WTC11 (cell line): ENCODE data around the gene SDC4. TPM values are rescaled to one million over a fixed set of nuclear protein-coding genes. Genes with fewer than 3 reads are reported as not detected.

Source experiments
- ATAC-seq: fragments of 200-7000 bp; cut with Tn5 transposase; 2 replicates; pipeline ENCODE4 v1.10.0; 2021; ENCODE audit warnings: mild to moderate bottlenecking, moderate library complexity
- CTCF ChIA-PET: fragments of 300-600 bp; sonication (Branson Sonifier 250); formaldehyde crosslinking; loops from one replicate; lab custom pipeline; 2021; ENCODE audit warnings: antibody characterized with exemption; lab: Charles Lee
- POLR2A ChIA-PET: fragments of 350-600 bp; sonication (Branson Sonifier 250); formaldehyde crosslinking; loops from one replicate; lab custom pipeline; 2021; ENCODE audit warnings: antibody characterized with exemption; lab: Charles Lee
- DNase-seq: peaks from one replicate; pipeline ENCODE4 v3.0.0; 2021; ENCODE audit warnings: low spot score
- H3K27ac Mint-ChIP-seq: 2 replicates; pipeline ENCODE4 v1.8.0; 2021; ENCODE audit warnings: mixed read lengths
- H3K27me3 Mint-ChIP-seq: 2 replicates; pipeline ENCODE4 v1.8.0; 2021; ENCODE audit warnings: low read depth, mild to moderate bottlenecking, moderate library complexity, mixed read lengths
- H3K36me3 Mint-ChIP-seq: 2 replicates; pipeline ENCODE4 v1.8.0; 2021; ENCODE audit warnings: mixed read lengths
- H3K4me1 Mint-ChIP-seq: 2 replicates; pipeline ENCODE4 v1.8.0; 2022; ENCODE audit warnings: mixed read lengths
- H3K4me3 Mint-ChIP-seq: 2 replicates; pipeline ENCODE4 v1.8.0; 2021; ENCODE audit warnings: mild to moderate bottlenecking, moderate library complexity, mixed read lengths
- H3K9me3 Mint-ChIP-seq: 2 replicates; pipeline ENCODE4 v1.8.0; 2021; ENCODE audit warnings: mixed read lengths
- ELF4 ChIP-seq: sonication (generic); formaldehyde crosslinking; IDR thresholded peaks from 2 replicates; pipeline ENCODE4 v1.8.1; 2022; ENCODE audit warnings: low read depth, mild to moderate bottlenecking, moderate library complexity, missing genetic modification reagents
- ERG ChIP-seq: fragments of 250-450 bp; sonication (Bioruptor Pico); IDR thresholded peaks from 2 replicates; pipeline ENCODE4 v1.8.0; 2021; ENCODE audit warnings: mild to moderate bottlenecking
- ETV6 ChIP-seq: sonication (generic); formaldehyde crosslinking; IDR thresholded peaks from 2 replicates; pipeline ENCODE4 v1.8.1; 2022; ENCODE audit warnings: mild to moderate bottlenecking, missing genetic modification reagents
- GABPB1 ChIP-seq: sonication (generic); formaldehyde crosslinking; IDR thresholded peaks from 2 replicates; pipeline ENCODE4 v1.8.1; 2023; ENCODE audit warnings: mild to moderate bottlenecking, missing genetic modification reagents
- HMGA2 ChIP-seq: fragments of 250-450 bp; sonication (Bioruptor Pico); IDR thresholded peaks from 2 replicates; pipeline ENCODE4 v1.4.0; 2021; ENCODE audit warnings: mild to moderate bottlenecking, moderate library complexity
- JAZF1 ChIP-seq: fragments of 250-450 bp; sonication (Bioruptor Pico); IDR thresholded peaks from 2 replicates; pipeline ENCODE4 v1.9.0; 2021; ENCODE audit warnings: moderate library complexity, mild to moderate bottlenecking, inconsistent platforms
- MYBL2 ChIP-seq: sonication (generic); formaldehyde crosslinking; IDR thresholded peaks from 2 replicates; pipeline ENCODE4 v1.8.1; 2023; ENCODE audit warnings: mild to moderate bottlenecking, moderate library complexity, missing genetic modification reagents
- PRDM15 ChIP-seq: sonication (generic); formaldehyde crosslinking; IDR thresholded peaks from 2 replicates; pipeline ENCODE4 v1.8.0; 2022; ENCODE audit warnings: missing genetic modification reagents
- PREB ChIP-seq: sonication (generic); formaldehyde crosslinking; IDR thresholded peaks from 2 replicates; pipeline ENCODE4 v1.8.1; 2022; ENCODE audit warnings: mild to moderate bottlenecking, missing genetic modification reagents, moderate library complexity, borderline replicate concordance
- SOX15 ChIP-seq: fragments of 250-450 bp; sonication (Bioruptor Pico); IDR thresholded peaks from 2 replicates; pipeline ENCODE4 v1.9.0; 2021; ENCODE audit warnings: mild to moderate bottlenecking
- ZBTB43 ChIP-seq: sonication (generic); formaldehyde crosslinking; IDR thresholded peaks from 2 replicates; pipeline ENCODE4 v1.8.1; 2023; ENCODE audit warnings: mild to moderate bottlenecking, missing genetic modification reagents
- ZNF232 ChIP-seq: sonication (generic); formaldehyde crosslinking; IDR thresholded peaks from 2 replicates; pipeline ENCODE4 v1.8.0; 2022; ENCODE audit warnings: mild to moderate bottlenecking, missing genetic modification reagents
- total RNA-seq: library from RNA; stranded (reverse); gene quantifications from 3 replicates; pipeline ENCODE4 v1.2.3, GENCODE V29; 2021

Gene SDC4
- total RNA-seq, 1 experiment from 2014 or later = 64.0 TPM

- no peak for DNase-seq
- H3K4me1 Mint-ChIP-seq = peaks cover 75% of the 10 kb centered on the region
- ChIA-PET CTCF (interaction anchor here (1.0 to 2.7 kb wide), 5 partner anchors 10 to 99 kb away, joined by 3 to 12 read pairs (median 7); partner anchors contain the start of genes SDC4 and SYS1), POLR2A (no interaction called here)
- no peak overlapping the region for H3K4me3 Mint-ChIP-seq
- ATAC-seq = no peak
- H3K36me3 Mint-ChIP-seq = peaks cover 10% of the 10 kb centered on the region
- TF ChIP-seq GABPB1 (CRISPR knock-in tag) (0 out of 2 replicates have a peak, but pooled peaks have one; percentile 33), ZBTB43 (CRISPR knock-in tag) (no peak), PRDM15 (CRISPR knock-in tag) (no peak)
- H3K9me3 Mint-ChIP-seq = no peaks in the 10 kb centered on the region
- H3K27ac Mint-ChIP-seq = peak overlapping the region; percentile 95
- H3K27me3 Mint-ChIP-seq = no peaks in the 10 kb centered on the region
Measured at GRCh38 chr20:45338121-45339030, 9.8 kb downstream of the SDC4 start.

DNA sequence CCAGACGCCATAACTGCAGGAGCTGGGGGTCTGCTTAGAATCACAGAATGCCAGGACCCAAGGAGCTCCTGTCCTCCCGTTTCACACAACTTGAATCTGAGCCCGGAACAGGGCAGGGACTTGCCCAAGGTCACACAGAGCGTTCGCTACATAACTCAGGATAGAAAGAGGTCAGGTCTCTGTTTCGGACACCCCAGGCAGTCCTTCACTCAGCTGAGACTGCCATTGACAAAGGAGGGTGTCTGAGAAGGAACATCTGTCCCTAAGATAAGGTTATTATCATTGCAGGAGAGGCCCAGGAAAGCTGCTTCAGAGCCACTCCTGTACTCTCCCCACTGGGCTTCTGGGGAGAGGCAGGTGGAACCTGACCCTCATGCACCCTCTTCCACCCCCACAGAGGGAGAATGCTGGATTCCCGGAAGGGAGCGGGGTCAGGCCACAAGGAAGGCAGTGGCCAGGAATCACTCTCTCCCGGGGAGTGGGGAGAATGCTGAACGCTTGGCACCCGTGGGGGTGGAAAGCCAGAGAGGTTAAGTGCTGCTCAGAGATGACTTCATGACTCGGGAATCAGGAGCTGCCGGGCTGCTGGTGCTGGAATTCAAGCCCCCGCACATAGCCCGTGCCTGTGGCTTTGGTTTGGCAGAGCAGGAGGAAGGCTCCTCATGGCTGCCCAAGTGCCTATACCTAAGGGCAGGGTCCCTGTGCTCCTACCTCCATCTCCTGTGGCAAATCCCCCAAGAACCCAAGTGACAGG, 10.7 kb downstream of the SDC4 start:
- H3K4me1 Mint-ChIP-seq = peaks cover 67% of the 10 kb centered on the region
- peak overlapping the region; percentile 95 for H3K27ac Mint-ChIP-seq
- H3K27me3 Mint-ChIP-seq = no peaks in the 10 kb centered on the region
- ATAC-seq (no peak), DNase-seq (no peak)
- no peaks in the 10 kb centered on the region for H3K9me3 Mint-ChIP-seq
- H3K4me3 Mint-ChIP-seq = no peak overlapping the region
- TF ChIP-seq ERG (CRISPR knock-in tag) = no peak
- TF ChIP-seq ETV6 (CRISPR knock-in tag) = no peak
- CTCF ChIA-PET = interaction anchor here (0.8 to 2.7 kb wide), 9 partner anchors 10 to 100 kb away, joined by 3 to 12 read pairs (median 7); partner anchors contain the start of genes MATN4, RBPJL, SDC4 and SYS1
- POLR2A ChIA-PET = no interaction called here
- H3K36me3 Mint-ChIP-seq = peaks cover 10% of the 10 kb centered on the region

DNA sequence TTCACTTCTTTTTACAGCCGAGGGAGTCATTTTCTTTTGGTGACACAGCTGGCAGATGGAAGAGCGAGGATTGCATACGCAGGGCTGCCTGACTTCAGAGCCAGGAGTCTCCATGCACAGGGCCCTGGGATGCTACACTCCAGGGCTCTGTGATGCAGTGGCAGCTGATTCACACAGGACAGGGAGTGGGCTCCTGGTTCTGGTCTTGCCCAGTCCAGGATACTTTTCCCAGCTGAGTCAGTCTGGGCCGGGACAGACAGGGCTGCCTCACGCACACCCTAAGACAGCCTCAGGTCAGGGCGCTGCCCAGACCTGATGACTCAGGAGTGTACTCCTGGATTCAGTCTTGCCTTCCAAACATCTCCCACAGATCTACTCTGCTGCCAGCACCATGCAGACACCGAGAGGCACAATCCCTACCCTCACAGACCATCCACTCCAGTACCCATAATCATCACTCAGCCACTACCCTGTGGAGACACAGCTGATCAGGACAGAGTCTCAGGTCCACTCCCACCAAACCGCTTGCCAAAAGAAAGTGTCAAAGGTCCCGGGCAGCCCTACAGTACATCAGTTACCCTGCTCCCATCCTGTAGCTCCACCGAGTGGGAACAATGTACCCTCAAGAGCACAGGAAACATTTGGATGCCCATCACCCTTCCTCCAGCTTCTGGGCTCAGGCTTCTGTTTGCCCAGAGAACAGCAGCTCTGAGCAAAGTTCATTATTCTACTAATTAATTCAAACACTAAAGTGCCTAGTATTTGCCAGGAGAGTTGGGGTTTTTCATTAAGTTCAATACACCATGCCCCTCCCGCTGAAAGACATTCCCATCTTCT, 11.5 kb downstream of the SDC4 start:
- TF ChIP-seq SOX15 (CRISPR knock-in tag) = no peak
- Mint-ChIP-seq H3K27ac (peak overlapping the region; percentile 95), H3K4me1 (peaks cover 60% of the 10 kb centered on the region), H3K4me3 (no peak overlapping the region), H3K27me3 (no peaks in the 10 kb centered on the region), H3K9me3 (no peaks in the 10 kb centered on the region), H3K36me3 (peaks cover 10% of the 10 kb centered on the region)
- ATAC-seq = no peak
- CTCF ChIA-PET = interaction anchor here (0.8 to 2.7 kb wide), 10 partner anchors 14 to 100 kb away, joined by 3 to 12 read pairs (median 7); partner anchors contain the start of genes MATN4, RBPJL and SYS1
- POLR2A ChIA-PET = interaction anchor here (1.2 kb wide), 1 partner anchor 26 kb away, joined by 3 read pairs; the partner anchor contains the start of gene SYS1
- DNase-seq = no peak

DNA sequence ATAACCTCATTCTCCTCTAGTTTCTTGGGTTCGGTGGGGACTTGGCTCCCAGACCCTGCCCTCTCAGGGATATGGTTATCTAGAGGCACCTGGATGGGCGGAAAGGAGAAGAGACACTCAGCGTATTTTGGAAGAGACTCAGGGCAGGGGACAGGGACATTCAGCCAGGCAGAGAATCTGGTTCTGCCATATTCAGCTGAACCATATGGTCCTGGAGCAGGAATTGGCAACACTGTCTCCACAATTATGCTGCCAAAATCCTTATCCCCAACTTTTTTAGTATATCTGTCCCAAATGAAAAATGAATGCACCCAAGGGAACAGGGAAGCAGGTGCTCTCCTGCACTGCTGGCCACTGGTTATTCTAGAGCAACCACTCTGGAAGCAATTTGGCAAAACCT, 17.7 kb downstream of the SDC4 start:
- Mint-ChIP-seq H3K4me3 (no peak overlapping the region), H3K9me3 (no peaks in the 10 kb centered on the region), H3K27ac (no peak overlapping the region), H3K36me3 (peaks cover 27% of the 10 kb centered on the region), H3K4me1 (peaks cover under 1% of the 10 kb centered on the region), H3K27me3 (no peaks in the 10 kb centered on the region)
- DNase-seq (no peak), ATAC-seq (no peak)
- CTCF ChIA-PET = no interaction called here
- POLR2A ChIA-PET = no interaction called here
- TF ChIP-seq MYBL2 (no peak), PREB (CRISPR knock-in tag) (no peak), ELF4 (no peak), ZNF232 (no peak), JAZF1 (CRISPR knock-in tag) (no peak), HMGA2 (no peak)
